ENCODE measurements around the gene TDRD3. TPM values are rescaled to one million over a fixed set of nuclear protein-coding genes. Genes with fewer than 3 reads are reported as not detected.

Gene TDRD3
- total and polyA plus RNA-seq, 9 donors: 23.5 to 37.4 (median 27.5) TPM

GRCh38 chr13:60620611-60621395 lies 223.8 kb downstream of the TDRD3 start:
- Histone ChIP-seq H3K4me3 (ENCODE audit: low read length) (no peak overlapping the region), H3K36me3 (ENCODE audit: control insufficient read depth, insufficient read depth, low read length) (no peaks in the 10 kb centered on the region), H3K27ac (ENCODE audit: low read length) (no peak overlapping the region), H3K4me1 (ENCODE audit: control insufficient read depth, insufficient read depth, low read length) (no peaks in the 10 kb centered on the region), H3K27me3 (ENCODE audit: control insufficient read depth, insufficient read depth, low read length) (no peaks in the 10 kb centered on the region), H3K9me3 (replicated peaks; ENCODE audit: control insufficient read depth, low read depth, low read length) (no peaks in the 10 kb centered on the region)
- no peak for DNase-seq
- WGBS (ENCODE audit: insufficient coverage): no CpG with 5 or more reads among the region's 5 CpGs

- no peaks in the 10 kb centered on the region for H3K27me3 ChIP-seq (ENCODE audit: control insufficient read depth, insufficient read depth, low read length)
- H3K9me3 ChIP-seq (replicated peaks; ENCODE audit: control insufficient read depth, low read depth, low read length): no peaks in the 10 kb centered on the region
- no peak for DNase-seq
- WGBS (ENCODE audit: insufficient coverage): no CpG with 5 or more reads among the region's 1 CpG
- no peak overlapping the region for H3K4me3 ChIP-seq (ENCODE audit: low read length)
- H3K4me1 ChIP-seq (ENCODE audit: control insufficient read depth, insufficient read depth, low read length): no peaks in the 10 kb centered on the region
- no peaks in the 10 kb centered on the region for H3K36me3 ChIP-seq (ENCODE audit: control insufficient read depth, insufficient read depth, low read length)
- no peak overlapping the region for H3K27ac ChIP-seq (ENCODE audit: low read length)
Measured at GRCh38 chr13:60623151-60623550, 226.1 kb downstream of the TDRD3 start.

Other genes with a start within 250 kb of the TDRD3 start
- gene DIAPH3, start 233.3 kb upstream of the TDRD3 start, total RNA-seq: 4.3 TPM
- 10 to 100 TPM in 2 of 8 donors, 1 to 10 TPM in 6; 6.0 to 12.4 (median 8.5) TPM for gene DIAPH3, start 233.3 kb upstream of the TDRD3 start, polyA plus RNA-seq (ENCODE audit: insufficient read depth in 1 of 8, insufficient read length in 8 of 8, low replicate concordance in 1 of 8)